ENCODE results near the gene TTF2. TPM values are rescaled to one million over a fixed set of nuclear protein-coding genes. Genes with fewer than 3 reads are reported as not detected.
A peak's percentile ranks its signal among the peaks of the same experiment; 100 is the strongest.

TTF2 gene
- total and polyA plus RNA-seq, 2 of the 8 experiments (the other 6 are each of a cell fraction or from before 2014, with no cell fraction given): 16.9 to 89.6 TPM

DNA sequence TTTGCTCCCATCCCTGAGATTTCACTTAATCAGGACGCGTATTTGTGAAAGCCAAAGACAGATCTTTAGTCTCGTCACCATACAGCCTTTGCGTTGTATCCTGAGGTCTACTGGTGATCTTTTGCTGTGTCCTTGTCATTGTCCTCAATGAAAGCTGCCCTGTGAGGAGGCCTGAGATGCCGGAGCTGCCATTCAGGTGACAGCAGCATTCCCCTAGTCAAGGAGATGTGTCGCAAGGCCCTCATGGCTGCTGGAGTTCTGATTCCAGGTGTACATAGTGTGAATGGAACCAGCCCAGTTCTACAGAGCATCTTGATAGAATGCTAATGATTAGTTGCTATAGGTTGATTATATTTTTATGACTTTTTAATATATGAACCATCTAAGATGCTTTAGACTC lies 24.1 kb downstream of the TTF2 start:
- Histone ChIP-seq H3K56ac (replicated peaks; ENCODE audit: insufficient read length, low read depth, low read length) (no peak overlapping the region), H3K27ac (ENCODE audit: low read depth, low read length) (no peak overlapping the region), H3K23me2 (ENCODE audit: low read depth, low read length) (no peaks in the 10 kb centered on the region), H4K8ac (ENCODE audit: extremely low read depth, insufficient read depth, low read length) (no peak overlapping the region), H3K4ac (replicated peaks; ENCODE audit: insufficient read length, low read depth, low read length) (no peak overlapping the region), H3K4me1 (replicated peaks in 1 of 4; ENCODE audit: control insufficient read depth in 3 of 4, insufficient read depth in 4 of 4, low read length in 3 of 4) (no peaks in the 10 kb centered on the region), H3K36me3 (ENCODE audit: control insufficient read depth in 2 of 4, insufficient read depth in 4 of 4, low read length in 3 of 4) (peaks cover 11 to 69% (median 50%) of the 10 kb centered on the region in 4 experiments), H3K79me2 (ENCODE audit: control insufficient read depth in 1 of 2, insufficient read depth in 2 of 2, low read length in 2 of 2) (no peaks in the 10 kb centered on the region), H3K27me3 (replicated peaks in 1 of 4; ENCODE audit: control insufficient read depth in 3 of 4, extremely low read depth in 1 of 4, insufficient read depth in 3 of 4, low read length in 3 of 4) (no peaks in the 10 kb centered on the region), H2BK20ac (ENCODE audit: low read length) (no peak overlapping the region), H2BK120ac (replicated peaks; ENCODE audit: low read depth, low read length) (no peak overlapping the region), H2AFZ (ENCODE audit: low read length) (no peak overlapping the region), H2AK5ac (ENCODE audit: low read depth, low read length) (no peak overlapping the region), H4K5ac (ENCODE audit: insufficient read length, low read depth, low read length) (no peak overlapping the region), H3K79me1 (ENCODE audit: low read depth, low read length) (no peaks in the 10 kb centered on the region), H2BK5ac (ENCODE audit: low read depth, low read length) (no peak overlapping the region), H3K23ac (ENCODE audit: insufficient read length) (no peak overlapping the region), H3K9me3 (ENCODE audit: insufficient read depth in 2 of 2, low read depth in 1 of 2, low read length in 1 of 2) (no peaks in the 10 kb centered on the region), H3K4me3 (ENCODE audit: extremely low read depth in 1 of 4, insufficient read depth in 2 of 4, low read depth in 3 of 4, low read length in 4 of 4) (no peak overlapping the region), H4K20me1 (replicated peaks in 1 of 2; ENCODE audit: control insufficient read depth in 1 of 2, insufficient read depth in 2 of 2, low read length in 2 of 2) (no peaks in the 10 kb centered on the region), H2BK12ac (ENCODE audit: low read depth, low read length) (no peak overlapping the region), H3K4me2 (ENCODE audit: insufficient read depth in 1 of 2, low read depth in 2 of 2, low read length in 2 of 2) (no peak overlapping the region), H3K9ac (replicated peaks in 1 of 4; ENCODE audit: extremely low read depth in 1 of 4, low read depth in 3 of 4, low read length in 3 of 4) (no peak overlapping the region), H3K18ac (ENCODE audit: extremely low read depth, low read length) (no peak overlapping the region), H4K91ac (replicated peaks; ENCODE audit: insufficient read length, low read length) (no peak overlapping the region), H2BK15ac (ENCODE audit: low read length) (no peak overlapping the region), H3K14ac (ENCODE audit: insufficient read length) (no peak overlapping the region)
- CTCF ChIA-PET (ENCODE audit: partially characterized antibody): no interaction called here
- 77% methylated on average over 6 of the region's 6 CpGs; no CpG with 5 or more reads in 1 of the 2 experiments for whole genome bisulfite sequencing, 2 experiments (ENCODE audit: extremely low coverage in 1 of 2, insufficient coverage in 1 of 2, insufficient read length in 1 of 2, insufficient replicate concordance in 2 of 2, low coverage in 1 of 2, low lambda C conversion rate in 2 of 2, missing lambda C conversion rate in 1 of 2)
- DNase-seq (ENCODE audit: low read depth in 1 of 2, low spot score in 2 of 2): no peak
- POLR2A ChIA-PET (ENCODE audit: partially characterized antibody): no interaction called here
- FAIRE-seq: no peak
- TF ChIP-seq CEBPB (IDR thresholded peaks at IDR 0.05; ENCODE audit: low read depth, low read length) (0 out of 2 replicates have a peak, but pooled peaks have one; percentile 21), HDAC2 (IDR thresholded peaks at IDR 0.05; ENCODE audit: borderline replicate concordance in 1 of 2, low read depth in 2 of 2, low read length in 2 of 2) (no peak), EGR1 (IDR thresholded peaks at IDR 0.05; ENCODE audit: borderline replicate concordance, low read depth, low read length) (no peak), POLR2AphosphoS5 (IDR thresholded peaks at IDR 0.05; ENCODE audit: low read depth, low read length) (0 out of 2 replicates have a peak, but pooled peaks have one; percentile 8), TCF12 (IDR thresholded peaks at IDR 0.05; ENCODE audit: low read depth, low read length) (no peak)
